ENCODE data around the gene NSUN3. TPM values are rescaled to one million over a fixed set of nuclear protein-coding genes. Genes with fewer than 3 reads are reported as not detected.

NSUN3 gene
- total RNA-seq = 10 to 100 TPM; 19.9 to 24.0 (median 20.5) TPM
- polyA plus RNA-seq = 10 to 100 TPM in 1 of 2 donors, 1 to 10 TPM in 1; 7.3 to 13.0 TPM
- 24.2 reads per million, percentile 55 among the genes with 10 or more reads in this experiment for total RNA-seq

- Histone ChIP-seq H3K9me3 (ENCODE audit: control insufficient read depth in 2 of 3, low read length in 3 of 3) (no peaks in the 10 kb centered on the region), H3K27me3 (ENCODE audit: control insufficient read depth in 2 of 2, insufficient read depth in 2 of 2, low read length in 2 of 2) (no peaks in the 10 kb centered on the region), H3K36me3 (ENCODE audit: control insufficient read depth in 2 of 3, insufficient read depth in 3 of 3, low read length in 3 of 3) (peaks cover 0 to 25% (median 0%) of the 10 kb centered on the region in 3 experiments), H3K4me1 (ENCODE audit: control insufficient read depth in 2 of 2, insufficient read depth in 2 of 2, low read length in 2 of 2) (peaks cover 18 to 20% of the 10 kb centered on the region in 2 donors), H3K27ac (ENCODE audit: low read depth, low read length) (peak within 1 kb of the TSS; percentile 94), H3K4me3 (ENCODE audit: low read length) (peak within 1 kb of the TSS; percentile 71)
- ATAC-seq (peak; percentile 90), DNase-seq (peak; percentile 70 to 94 (median 90))
- intact Hi-C loops (cut with micrococcal nuclease) = loop anchor here (1.0 to 10.0 kb wide), 4 partner anchors 18 to 218 kb away; partner anchors contain the start of gene ARL13B (in 2 of the 2)
- peaks cover 16 to 43% (median 33%) of the 10 kb centered on the region in 5 donors for H3K36me3 Mint-ChIP-seq
- H3K4me3 Mint-ChIP-seq = peak within 1 kb of the TSS; percentile 93 to 100 (median 98)
- POLR2A ChIA-PET = interaction anchor here (0.6 to 2.4 kb wide), 18 partner anchors 9 to 89 kb away, joined by 3 to 10 read pairs (median 4); partner anchors contain the start of gene PROS1
- CTCF ChIA-PET = interaction anchor here (0.6 to 1.0 kb wide), 2 partner anchors 26 to 60 kb away, joined by 5 read pairs; no protein-coding TSS in a partner anchor
- no peaks in the 10 kb centered on the region for H3K27me3 Mint-ChIP-seq
- H3K27ac Mint-ChIP-seq = peak within 1 kb of the TSS; percentile 98 to 100 (median 100)
- H3K9me3 Mint-ChIP-seq = peaks cover 0 to 5% (median 0%) of the 10 kb centered on the region in 11 donors
- peaks cover 30 to 73% (median 59%) of the 10 kb centered on the region in 7 donors for H3K4me1 Mint-ChIP-seq
These were observed at the start of gene NSUN3, which contains the start of gene DHFR2 for GRCh38 chr3:94062513-94063404. Gene NSUN3 (plus strand): TSS chr3:94063061. CDS start chr3:94063127, 66 bp downstream. Gene DHFR2 (minus strand): TSS chr3:94062916. CDS start chr3:94061511, 1,405 bp downstream.

- H3K36me3 Mint-ChIP-seq = peaks cover 0 to 20% (median 4%) of the 10 kb centered on the region in 5 donors
- ATAC-seq (no peak), DNase-seq (peak in 5 of 9 donors; percentile 3 to 35 (median 25))
- no peaks in the 10 kb centered on the region for H3K9me3 Mint-ChIP-seq
- no peak overlapping the region for H3K4me3 ChIP-seq (ENCODE audit: low read length)
- no peaks in the 10 kb centered on the region for H3K36me3 ChIP-seq (ENCODE audit: control insufficient read depth in 2 of 3, insufficient read depth in 3 of 3, low read length in 3 of 3)
- intact Hi-C loops (cut with micrococcal nuclease) = no loop called here
- H3K27ac ChIP-seq (ENCODE audit: low read depth, low read length) = no peak overlapping the region
- H3K4me1 Mint-ChIP-seq = peaks cover 8 to 25% (median 21%) of the 10 kb centered on the region in 7 donors
- no peaks in the 10 kb centered on the region for H3K27me3 Mint-ChIP-seq
- H3K27me3 ChIP-seq (ENCODE audit: control insufficient read depth in 2 of 2, insufficient read depth in 2 of 2, low read length in 2 of 2) = no peaks in the 10 kb centered on the region
- ChIA-PET POLR2A (interaction anchor here (0.6 to 1.7 kb wide), 3 partner anchors 11 to 48 kb away, joined by 3 to 6 read pairs (median 4); partner anchors contain the start of genes DHFR2 and NSUN3), CTCF (interaction anchor here (0.7 kb wide), 1 partner anchor 10 kb away, joined by 3 read pairs; no protein-coding TSS in a partner anchor)
- no peaks in the 10 kb centered on the region for H3K9me3 ChIP-seq (ENCODE audit: control insufficient read depth in 2 of 3, low read length in 3 of 3)
- peak overlapping the region in 2 of 10 donors; percentile 14 to 56 for H3K4me3 Mint-ChIP-seq
- peak overlapping the region in 6 of 9 donors; percentile 3 to 53 (median 40) for H3K27ac Mint-ChIP-seq
- H3K4me1 ChIP-seq (ENCODE audit: control insufficient read depth in 2 of 2, insufficient read depth in 2 of 2, low read length in 2 of 2) = no peaks in the 10 kb centered on the region
These were observed 47.8 kb upstream of the NSUN3 start for GRCh38 chr3:94015025-94015424.

GRCh38 chr3:94019659-94020058 lies 43.2 kb upstream of the NSUN3 start:
- no peak for DNase-seq
- peaks cover 0 to 8% (median 6%) of the 10 kb centered on the region in 7 donors for H3K4me1 Mint-ChIP-seq
- intact Hi-C loops (cut with micrococcal nuclease) = no loop called here
- H3K9me3 Mint-ChIP-seq = no peaks in the 10 kb centered on the region
- H3K36me3 ChIP-seq (ENCODE audit: control insufficient read depth in 2 of 3, insufficient read depth in 3 of 3, low read length in 3 of 3) = no peaks in the 10 kb centered on the region
- peak overlapping the region in 1 of 9 donors; percentile 77 for H3K27ac Mint-ChIP-seq
- CTCF ChIA-PET = no interaction called here
- POLR2A ChIA-PET = no interaction called here
- no peaks in the 10 kb centered on the region for H3K27me3 Mint-ChIP-seq
- no peak overlapping the region for H3K4me3 Mint-ChIP-seq
- H3K9me3 ChIP-seq (ENCODE audit: control insufficient read depth in 2 of 3, low read length in 3 of 3) = no peaks in the 10 kb centered on the region
- H3K4me3 ChIP-seq (ENCODE audit: low read length) = no peak overlapping the region
- ATAC-seq = no peak
- H3K27me3 ChIP-seq (ENCODE audit: control insufficient read depth in 2 of 2, insufficient read depth in 2 of 2, low read length in 2 of 2) = no peaks in the 10 kb centered on the region
- H3K27ac ChIP-seq (ENCODE audit: low read depth, low read length) = no peak overlapping the region
- H3K36me3 Mint-ChIP-seq = peaks cover 0 to 11% (median 4%) of the 10 kb centered on the region in 5 donors
- no peaks in the 10 kb centered on the region for H3K4me1 ChIP-seq (ENCODE audit: control insufficient read depth in 2 of 2, insufficient read depth in 2 of 2, low read length in 2 of 2)

- Histone ChIP-seq H3K4me1 (ENCODE audit: control insufficient read depth in 2 of 2, insufficient read depth in 2 of 2, low read length in 2 of 2) (no peaks in the 10 kb centered on the region), H3K9me3 (ENCODE audit: control insufficient read depth in 2 of 3, low read length in 3 of 3) (no peaks in the 10 kb centered on the region), H3K27ac (ENCODE audit: low read depth, low read length) (no peak overlapping the region), H3K36me3 (ENCODE audit: control insufficient read depth in 2 of 3, insufficient read depth in 3 of 3, low read length in 3 of 3) (no peaks in the 10 kb centered on the region), H3K27me3 (ENCODE audit: control insufficient read depth in 2 of 2, insufficient read depth in 2 of 2, low read length in 2 of 2) (no peaks in the 10 kb centered on the region), H3K4me3 (ENCODE audit: low read length) (no peak overlapping the region)
- CTCF ChIA-PET = interaction anchor here (1.1 kb wide), 1 partner anchor 31 kb away, joined by 4 read pairs; no protein-coding TSS in a partner anchor
- no peak for DNase-seq
- H3K4me1 Mint-ChIP-seq = peaks cover 0 to 2% (median under 1%) of the 10 kb centered on the region in 7 donors
- intact Hi-C loops (cut with micrococcal nuclease) = no loop called here
- H3K27ac Mint-ChIP-seq = no peak overlapping the region
- no peak for ATAC-seq
- H3K9me3 Mint-ChIP-seq = no peaks in the 10 kb centered on the region
- peaks cover 0 to 8% (median 4%) of the 10 kb centered on the region in 5 donors for H3K36me3 Mint-ChIP-seq
- H3K27me3 Mint-ChIP-seq = no peaks in the 10 kb centered on the region
- POLR2A ChIA-PET = no interaction called here
- H3K4me3 Mint-ChIP-seq = no peak overlapping the region
These were observed 42.6 kb upstream of the NSUN3 start for GRCh38 chr3:94020293-94020692.

- Histone ChIP-seq H3K4me1 (ENCODE audit: control insufficient read depth in 2 of 2, insufficient read depth in 2 of 2, low read length in 2 of 2) (no peaks in the 10 kb centered on the region), H3K27ac (ENCODE audit: low read depth, low read length) (no peak overlapping the region), H3K27me3 (ENCODE audit: control insufficient read depth in 2 of 2, insufficient read depth in 2 of 2, low read length in 2 of 2) (no peaks in the 10 kb centered on the region), H3K4me3 (ENCODE audit: low read length) (no peak overlapping the region), H3K9me3 (ENCODE audit: control insufficient read depth in 2 of 3, low read length in 3 of 3) (no peaks in the 10 kb centered on the region), H3K36me3 (ENCODE audit: control insufficient read depth in 2 of 3, insufficient read depth in 3 of 3, low read length in 3 of 3) (no peaks in the 10 kb centered on the region)
- ATAC-seq (no peak), DNase-seq (no peak)
- H3K36me3 Mint-ChIP-seq = peaks cover 0 to 4% (median 3%) of the 10 kb centered on the region in 5 donors
- intact Hi-C loops (cut with micrococcal nuclease) = no loop called here
- no peaks in the 10 kb centered on the region for H3K27me3 Mint-ChIP-seq
- H3K27ac Mint-ChIP-seq = no peak overlapping the region
- H3K4me1 Mint-ChIP-seq = peaks cover 0 to 2% (median 0%) of the 10 kb centered on the region in 7 donors
- ChIA-PET POLR2A (no interaction called here), CTCF (no interaction called here)
- H3K9me3 Mint-ChIP-seq = no peaks in the 10 kb centered on the region
- no peak overlapping the region for H3K4me3 Mint-ChIP-seq
These were observed 38.5 kb upstream of the NSUN3 start for GRCh38 chr3:94024385-94024784.

GRCh38 chr3:94026623-94027022 lies 36.2 kb upstream of the NSUN3 start:
- ChIA-PET CTCF (no interaction called here), POLR2A (no interaction called here)
- H3K4me3 Mint-ChIP-seq = no peak overlapping the region
- peaks cover 0 to 10% (median 6%) of the 10 kb centered on the region in 5 donors for H3K36me3 Mint-ChIP-seq
- H3K36me3 ChIP-seq (ENCODE audit: control insufficient read depth in 2 of 3, insufficient read depth in 3 of 3, low read length in 3 of 3) = no peaks in the 10 kb centered on the region
- no peaks in the 10 kb centered on the region for H3K4me1 ChIP-seq (ENCODE audit: control insufficient read depth in 2 of 2, insufficient read depth in 2 of 2, low read length in 2 of 2)
- intact Hi-C loops (cut with micrococcal nuclease) = no loop called here
- peaks cover 0 to 2% (median 0%) of the 10 kb centered on the region in 7 donors for H3K4me1 Mint-ChIP-seq
- no peaks in the 10 kb centered on the region for H3K27me3 Mint-ChIP-seq
- no peaks in the 10 kb centered on the region for H3K27me3 ChIP-seq (ENCODE audit: control insufficient read depth in 2 of 2, insufficient read depth in 2 of 2, low read length in 2 of 2)
- ATAC-seq = no peak
- no peak overlapping the region for H3K27ac ChIP-seq (ENCODE audit: low read depth, low read length)
- H3K9me3 ChIP-seq (ENCODE audit: control insufficient read depth in 2 of 3, low read length in 3 of 3) = no peaks in the 10 kb centered on the region
- H3K27ac Mint-ChIP-seq = no peak overlapping the region
- no peak overlapping the region for H3K4me3 ChIP-seq (ENCODE audit: low read length)
- no peaks in the 10 kb centered on the region for H3K9me3 Mint-ChIP-seq
- no peak for DNase-seq
